ENCODE data around the gene ZNF536.

- no peak for TF ChIP-seq CTCF (IDR thresholded peaks at IDR 0.05)
- no peak for TF ChIP-seq ZFX (IDR thresholded peaks at IDR 0.05; ENCODE audit: borderline replicate concordance)
These were observed 164.8 kb downstream of the ZNF536 start for GRCh38 chr19:30536975-30537374.
